GM12878 (cell line): Measurements from ENCODE around the gene ABT1. TPM values are rescaled to one million over a fixed set of nuclear protein-coding genes. Genes with fewer than 3 reads are reported as not detected.

Experiments
- BACH1 ChIP-seq: fragments of 450-650 bp; IDR thresholded peaks from 2 replicates; pipeline ENCODE4 v1.6.1; 2017; ENCODE audit warnings: mild to moderate bottlenecking, borderline replicate concordance
- BCL3 ChIP-seq: IDR thresholded peaks from 2 replicates; pipeline ENCODE4 v1.6.1; 2011; ENCODE audit warnings: borderline replicate concordance, low read depth, mild to moderate bottlenecking, moderate library complexity, low read length; ENCODE audit not compliant: insufficient read depth, poor library complexity, severe bottlenecking
- BMI1 ChIP-seq: fragments of 450-650 bp; IDR thresholded peaks from 2 replicates; pipeline ENCODE4 v1.6.1; 2016; ENCODE audit warnings: mild to moderate bottlenecking, moderate library complexity, borderline replicate concordance
- CHD4 ChIP-seq: fragments of 200-600 bp; sonication (generic); IDR thresholded peaks from 2 replicates; pipeline ENCODE4 v1.6.1; 2016; ENCODE audit warnings: mild to moderate bottlenecking
- CREM ChIP-seq: IDR thresholded peaks from 2 replicates; pipeline ENCODE4 v1.6.1; 2014; ENCODE audit warnings: antibody characterized with exemption, low read depth
- CTCF ChIP-seq, 3 experiments: IDR thresholded peaks in 2 of 3; conservative IDR thresholded peaks in 1 of 3; 2 replicates each; pipeline ENCODE4 v1.5.1; 2011; ENCODE audit warnings: low read depth in 3 of 3, low read length in 3 of 3, mild to moderate bottlenecking in 3 of 3, control low read depth in 2 of 3, moderate library complexity in 2 of 3, inconsistent platforms in 1 of 3, mixed read lengths in 1 of 3; ENCODE audit not compliant: control insufficient read depth in 2 of 3, insufficient read depth in 1 of 3; ENCODE audit errors: extremely low read depth in 1 of 3
- HSF1 ChIP-seq: fragments of 150-350 bp; IDR thresholded peaks from 2 replicates; pipeline ENCODE4 v1.6.1; 2014; ENCODE audit warnings: mild to moderate bottlenecking, low read depth, low read length
- JUNB ChIP-seq: IDR thresholded peaks from 2 replicates; pipeline ENCODE4 v1.6.1; 2016; ENCODE audit warnings: antibody characterized with exemption, mild to moderate bottlenecking
- KDM1A ChIP-seq: fragments of 200-600 bp; sonication (generic); IDR thresholded peaks from 2 replicates; pipeline ENCODE4 v1.6.1; 2016; ENCODE audit warnings: borderline replicate concordance
- NBN ChIP-seq: fragments of 450-650 bp; IDR thresholded peaks from 2 replicates; pipeline ENCODE4 v1.6.1; 2016
- NFIC ChIP-seq: IDR thresholded peaks from 2 replicates; pipeline ENCODE4 v1.6.1; 2012; ENCODE audit warnings: low read depth, mild to moderate bottlenecking, inconsistent platforms, low read length, moderate library complexity
- NFYA ChIP-seq: IDR thresholded peaks from 2 replicates; pipeline ENCODE4 v1.6.1; 2011; ENCODE audit warnings: low read depth, mild to moderate bottlenecking, low read length, improper control_type of control experiment, borderline replicate concordance
- NR2C1 ChIP-seq: fragments of 450-650 bp; IDR thresholded peaks from 2 replicates; pipeline ENCODE4 v1.6.1; 2017; ENCODE audit warnings: antibody characterized with exemption, mild to moderate bottlenecking, moderate library complexity
- POU2F2 ChIP-seq: IDR thresholded peaks from 3 replicates; pipeline ENCODE4 v1.6.1; 2011; ENCODE audit warnings: low read depth, mild to moderate bottlenecking, low read length, borderline replicate concordance
- SIN3A ChIP-seq: IDR thresholded peaks from 2 replicates; pipeline ENCODE4 v1.6.1; 2012; ENCODE audit warnings: low read depth, low read length, improper control_type of control experiment
- SIX5 ChIP-seq: IDR thresholded peaks from 2 replicates; pipeline ENCODE4 v1.6.1; 2011; ENCODE audit warnings: mild to moderate bottlenecking, low read depth, low read length, moderate library complexity; ENCODE audit not compliant: severe bottlenecking
- SMARCA5 ChIP-seq: fragments of 450-650 bp; IDR thresholded peaks from 2 replicates; pipeline ENCODE4 v1.6.1; 2017; ENCODE audit warnings: mild to moderate bottlenecking
- SP1 ChIP-seq: IDR thresholded peaks from one replicate; pipeline ENCODE4 v1.6.1; 2011; ENCODE audit warnings: low read depth, low read length
- SPI1 ChIP-seq: IDR thresholded peaks from 2 replicates; pipeline ENCODE4 v1.6.1; 2011; ENCODE audit warnings: low read depth, mild to moderate bottlenecking, low read length, moderate library complexity, borderline replicate concordance; ENCODE audit not compliant: insufficient read depth
- SREBF1 ChIP-seq: IDR thresholded peaks from 2 replicates; pipeline ENCODE4 v1.6.1; 2012; ENCODE audit warnings: mild to moderate bottlenecking, low read length
- SUZ12 ChIP-seq: fragments of 200-600 bp; sonication (generic); IDR thresholded peaks from one replicate; pipeline ENCODE4 v1.6.1; 2018; ENCODE audit warnings: antibody characterized with exemption, mild to moderate bottlenecking; ENCODE audit not compliant: unreplicated experiment
- TAF1 ChIP-seq: IDR thresholded peaks from 2 replicates; pipeline ENCODE4 v1.6.1; 2011; ENCODE audit warnings: mild to moderate bottlenecking, low read depth, low read length, borderline replicate concordance
- TCF12 ChIP-seq: IDR thresholded peaks from 2 replicates; pipeline ENCODE4 v1.6.1; 2011; ENCODE audit warnings: low read depth, mild to moderate bottlenecking, low read length
- ZBTB11 ChIP-seq: fragments of 450-650 bp; formaldehyde crosslinking; IDR thresholded peaks from 2 replicates; pipeline ENCODE4 v1.5.0; 2022; ENCODE audit warnings: mild to moderate bottlenecking, missing genetic modification characterization
- polyA plus RNA-seq, 11 experiments: library from polyadenylated mRNA; depleted of rRNA in 4 of 11; unstranded in 6 of 11; stranded (reverse) in 5 of 11; fragments of >200 nt; fragmentation: Nextera tagmentation in 4 of 11; fragmentation: Illumina TruSeq in 1 of 11; extraction: Ambion mirVana in 4 of 11; extraction: Trizol in 1 of 11; gene quantifications; 1 replicate in 1 of 11; 2 replicates in 10 of 11; pipeline versions ENCODE4 v1.2.1 to v1.2.3, GENCODE V29; 2011 to 2016; ENCODE audit warnings: inconsistent platforms in 2 of 11, missing spikeins in 2 of 11, low read depth in 1 of 11
- total RNA-seq, 4 experiments: library from RNA; depleted of rRNA in 3 of 4; stranded (reverse); fragments of >200 nt in 3 of 4; fragmentation: Illumina TruSeq in 1 of 4; extraction: Trizol in 1 of 4; gene quantifications; 2 replicates each; pipeline versions ENCODE4 v1.2.1 to v1.2.3, GENCODE V29; 2013 to 2021

Gene ABT1
- total and polyA plus RNA-seq, 10 of the 15 experiments (the other 5 are each of a cell fraction or from before 2014, with no cell fraction given) = 8.4 to 43.5 (median 28.2) TPM

DNA sequence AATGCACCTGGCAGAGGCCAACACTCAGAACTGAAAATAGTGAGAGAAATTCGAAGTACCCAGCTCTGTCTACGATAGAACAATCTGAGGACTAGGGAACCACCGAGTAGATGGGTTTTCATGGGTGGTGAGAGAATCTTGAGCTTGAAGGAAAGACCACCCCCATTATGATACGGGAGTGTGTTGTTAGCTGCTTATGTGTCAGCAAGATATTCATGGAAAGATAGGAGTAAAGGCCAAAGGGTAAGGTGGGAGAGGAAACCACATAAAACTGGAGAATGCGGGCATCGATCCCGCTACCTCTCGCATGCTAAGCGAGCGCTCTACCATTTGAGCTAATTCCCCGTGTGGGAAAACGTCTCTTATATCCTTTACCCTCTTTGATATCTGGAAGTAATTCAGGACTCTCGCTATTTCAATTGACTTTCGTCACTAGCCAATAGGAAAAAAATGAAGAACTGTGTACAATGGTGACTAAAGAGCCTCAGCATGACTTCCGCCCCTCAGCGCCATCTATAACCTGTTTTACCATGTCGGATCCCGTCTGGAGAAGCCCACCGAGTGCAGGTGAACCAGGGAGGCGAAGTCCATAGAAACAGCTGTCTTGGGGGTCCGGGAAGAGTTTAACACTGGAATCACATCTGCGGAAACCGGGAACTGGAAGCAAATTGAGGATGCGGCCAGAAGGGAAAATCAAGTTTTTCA, 25.0 kb upstream of the ABT1 start (continued):
- TF ChIP-seq ZBTB11 (no peak), JUNB (no peak), SUZ12 (no peak), POU2F2 (no peak), BCL3 (no peak), BACH1 (no peak), NFIC (no peak), NFYA (no peak), SMARCA5 (peak; percentile 58; the same call in 1 of the 2 replicates), CREM (no peak), SIN3A (no peak), SREBF1 (no peak), SP1 (no peak), KDM1A (no peak), SPI1 (peak; percentile 50; the same call in 1 of the 2 replicates), CHD4 (no peak), NBN (0 out of 2 replicates have a peak, but pooled peaks have one; percentile 21), SIX5 (no peak), TCF12 (no peak), CTCF (IDR thresholded peaks at IDR 0.05 in 2 of 3, conservative IDR thresholded peaks at IDR 0.05 in 1 of 3; ENCODE audit: control insufficient read depth in 2 of 3, extremely low read depth in 1 of 3, insufficient read depth in 1 of 3, low read depth in 3 of 3, low read length in 3 of 3) (peak in 1 of 3 experiments; percentile 1; a peak in 1 of 6 replicates), HSF1 (no peak), TAF1 (no peak), BMI1 (no peak), NR2C1 (no peak)
